HL-60 (cell line): ENCODE results near the gene STARD7.

Experiments
- DNase-seq, 2 experiments: peaks; one replicate each; pipeline ENCODE4 v3.0.0-alpha.2; 2010 to 2020; ENCODE audit warnings: low read depth in 1 of 2, low spot score in 1 of 2
- H3K27ac ChIP-seq: fragments of 250-450 bp; sonication (Bioruptor Pico); replicated peaks from 2 replicates; pipeline ENCODE4 v1.5.1; 2020; ENCODE audit warnings: mild to moderate bottlenecking, moderate library complexity
- H3K27me3 ChIP-seq: fragments of 250-450 bp; sonication (Bioruptor Pico); 2 replicates; pipeline ENCODE4 v1.5.1; 2021; ENCODE audit warnings: mild to moderate bottlenecking, moderate library complexity; ENCODE audit not compliant: insufficient read depth, poor library complexity, severe bottlenecking
- H3K4me3 ChIP-seq: replicated peaks from 2 replicates; pipeline ENCODE4 v1.5.1; 2011; ENCODE audit warnings: mild to moderate bottlenecking, control low read depth, low read length; ENCODE audit not compliant: insufficient read depth
- CTCF ChIP-seq: IDR thresholded peaks from one replicate; pipeline ENCODE4 v1.5.1; 2011; ENCODE audit warnings: low read length, control low read depth, inconsistent platforms; ENCODE audit not compliant: insufficient read depth
- GABPA ChIP-seq: IDR thresholded peaks from 2 replicates; pipeline ENCODE4 v1.6.1; 2012; ENCODE audit warnings: low read depth
- POLR2AphosphoS5 ChIP-seq: IDR thresholded peaks from 2 replicates; pipeline ENCODE4 v1.6.1; 2012; ENCODE audit warnings: low read depth
- REST ChIP-seq: IDR thresholded peaks from 2 replicates; pipeline ENCODE4 v1.6.1; 2012; ENCODE audit warnings: low read depth; ENCODE audit not compliant: insufficient replicate concordance
- SPI1 ChIP-seq: IDR thresholded peaks from 2 replicates; pipeline ENCODE4 v1.6.1; 2012; ENCODE audit warnings: low read depth, mild to moderate bottlenecking, borderline replicate concordance

Gene STARD7

GRCh38 chr2:96153291-96153713 lies 55.3 kb downstream of the STARD7 start:
- H3K27me3 ChIP-seq = no peaks in the 10 kb centered on the region
- DNase-seq = no peak
- H3K4me3 ChIP-seq = no peak overlapping the region
- no peak overlapping the region for H3K27ac ChIP-seq
- TF ChIP-seq GABPA (no peak), REST (no peak), SPI1 (no peak), POLR2AphosphoS5 (no peak), CTCF (no peak)

GRCh38 chr2:96152304-96153161 lies 56.1 kb downstream of the STARD7 start:
- TF ChIP-seq GABPA = no peak
- no peak for TF ChIP-seq POLR2AphosphoS5
- no peak for TF ChIP-seq CTCF
- no peak for TF ChIP-seq REST
- TF ChIP-seq SPI1 = no peak
- Histone ChIP-seq H3K4me3 (no peak overlapping the region), H3K27ac (no peak overlapping the region), H3K27me3 (no peaks in the 10 kb centered on the region)
- DNase-seq = no peak

- TF ChIP-seq SPI1 = no peak
- no peak for TF ChIP-seq GABPA
- TF ChIP-seq REST = no peak
- no peak for TF ChIP-seq POLR2AphosphoS5
- TF ChIP-seq CTCF = no peak
- Histone ChIP-seq H3K4me3 (no peak overlapping the region), H3K27me3 (no peaks in the 10 kb centered on the region), H3K27ac (no peak overlapping the region)
- DNase-seq = no peak
These were observed 56.9 kb downstream of the STARD7 start for GRCh38 chr2:96151595-96152303.
